NCI-H1436 treated with DMSO at 0.1 percent for 48 hours (cell line): ENCODE measurements around the gene LSP1.

Source experiments
- DNase-seq: peaks from one replicate; lab custom pipeline; 2025; lab: John Stamatoyannopoulos, UW

LSP1 gene

DNA sequence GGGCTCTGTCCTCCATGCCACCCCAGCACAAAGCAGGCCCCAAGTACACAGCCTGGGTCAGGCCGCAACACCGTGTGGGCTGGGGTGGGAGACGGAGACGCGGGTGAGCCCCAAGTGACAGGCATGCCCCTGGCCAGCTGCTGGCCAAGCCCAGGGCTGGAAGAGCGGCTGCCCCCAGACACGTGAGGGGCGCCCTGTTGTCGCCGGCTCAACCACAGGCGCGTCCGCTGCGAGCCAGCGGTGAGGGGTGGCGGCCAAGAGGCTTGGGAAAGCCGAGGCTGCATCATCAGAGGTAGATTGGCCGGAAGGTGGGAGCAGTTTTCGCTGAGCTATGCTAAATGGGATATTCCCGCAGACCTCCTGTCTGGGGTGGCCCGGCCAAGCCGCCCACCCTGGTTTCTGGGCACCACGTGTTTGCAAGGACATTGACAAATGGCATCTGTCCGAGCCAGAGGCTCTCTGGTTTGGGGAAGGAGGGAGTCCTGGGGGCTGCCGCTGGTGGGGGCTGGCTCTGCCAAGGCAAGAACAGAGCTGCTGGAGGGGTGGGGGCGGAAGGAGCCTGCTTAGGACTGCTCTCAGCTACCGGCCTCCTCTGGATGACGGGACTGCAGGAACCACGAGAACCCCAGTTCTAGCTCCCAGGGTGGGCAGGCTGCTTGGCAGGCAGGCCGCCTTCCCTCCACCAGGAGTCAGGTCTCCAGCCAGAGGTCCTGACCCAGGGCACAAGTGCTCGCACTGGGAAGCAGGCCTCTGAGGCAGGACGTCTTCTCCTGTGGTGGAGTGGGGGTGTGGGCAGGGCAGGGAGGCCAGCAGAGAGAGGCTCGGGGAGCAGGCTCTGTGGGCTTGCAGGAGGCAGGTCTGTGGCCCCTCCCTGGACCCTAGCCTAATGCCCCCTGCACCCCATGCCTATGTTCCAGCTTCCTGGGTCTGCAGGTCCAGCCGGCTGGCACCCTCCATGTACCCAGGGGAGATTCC, 38.3 kb downstream of the LSP1 start:
- no peak for DNase-seq

DNA sequence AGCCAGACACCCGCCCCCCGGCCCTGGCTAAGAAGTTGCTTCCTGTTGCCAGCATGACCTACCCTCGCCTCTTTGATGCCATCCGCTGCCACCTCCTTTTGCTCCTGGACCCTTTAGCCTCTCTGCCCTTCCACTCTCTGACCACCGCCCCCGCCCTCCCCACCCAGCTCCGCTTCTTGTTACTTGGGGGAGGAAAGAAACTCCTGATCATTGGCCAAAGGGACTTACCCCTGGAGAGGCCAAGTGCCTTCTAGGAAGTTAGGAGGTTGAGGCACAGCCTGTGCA, 38.9 kb downstream of the LSP1 start, which contains the start of gene PRR33:
Gene PRR33, minus strand, starts transcription at position 65 of the 285 bp plus-strand sequence. CDS start 1,311 bp downstream, outside the sequence.
- DNase-seq, result no peak

DNA sequence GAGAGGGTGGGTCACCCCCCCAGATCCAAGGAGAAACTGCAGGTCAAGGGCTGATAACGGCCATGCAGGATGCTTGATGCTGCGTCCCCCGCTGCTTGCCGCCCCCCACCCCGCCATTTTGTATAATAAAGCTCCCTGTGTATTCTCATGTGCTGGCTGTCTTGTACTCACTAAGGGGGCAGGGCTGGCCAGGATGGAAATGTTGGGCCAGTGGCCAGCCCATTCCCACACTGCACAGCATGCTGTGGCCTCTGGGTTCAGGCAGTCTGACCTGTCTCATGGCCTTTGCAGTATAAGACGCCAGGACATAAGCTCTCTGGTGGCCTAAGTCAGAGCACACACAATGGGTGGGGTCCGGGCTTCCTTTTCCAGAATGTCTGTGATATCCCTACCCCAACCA, 39.2 kb downstream of the LSP1 start:
- DNase-seq, result no peak

DNA sequence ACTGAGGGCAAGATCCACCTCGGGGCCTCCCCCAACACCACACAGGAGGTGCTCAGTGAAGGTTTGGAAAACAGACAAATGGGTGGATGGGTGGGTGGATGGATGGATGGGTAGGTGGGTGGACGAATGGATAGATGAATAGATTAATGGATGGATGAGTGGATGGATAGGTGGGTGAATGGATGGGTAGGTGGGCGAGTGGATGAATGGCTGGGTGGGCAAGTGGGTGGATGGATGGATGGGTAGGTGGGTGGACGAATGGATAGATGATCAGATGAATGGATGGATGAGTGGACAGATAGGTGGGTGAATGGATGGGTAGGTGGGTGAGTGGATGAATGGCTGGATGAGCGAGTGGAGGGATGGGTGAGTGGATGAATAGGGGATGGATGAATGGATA, 39.7 kb downstream of the LSP1 start:
- DNase-seq, result no peak

DNA sequence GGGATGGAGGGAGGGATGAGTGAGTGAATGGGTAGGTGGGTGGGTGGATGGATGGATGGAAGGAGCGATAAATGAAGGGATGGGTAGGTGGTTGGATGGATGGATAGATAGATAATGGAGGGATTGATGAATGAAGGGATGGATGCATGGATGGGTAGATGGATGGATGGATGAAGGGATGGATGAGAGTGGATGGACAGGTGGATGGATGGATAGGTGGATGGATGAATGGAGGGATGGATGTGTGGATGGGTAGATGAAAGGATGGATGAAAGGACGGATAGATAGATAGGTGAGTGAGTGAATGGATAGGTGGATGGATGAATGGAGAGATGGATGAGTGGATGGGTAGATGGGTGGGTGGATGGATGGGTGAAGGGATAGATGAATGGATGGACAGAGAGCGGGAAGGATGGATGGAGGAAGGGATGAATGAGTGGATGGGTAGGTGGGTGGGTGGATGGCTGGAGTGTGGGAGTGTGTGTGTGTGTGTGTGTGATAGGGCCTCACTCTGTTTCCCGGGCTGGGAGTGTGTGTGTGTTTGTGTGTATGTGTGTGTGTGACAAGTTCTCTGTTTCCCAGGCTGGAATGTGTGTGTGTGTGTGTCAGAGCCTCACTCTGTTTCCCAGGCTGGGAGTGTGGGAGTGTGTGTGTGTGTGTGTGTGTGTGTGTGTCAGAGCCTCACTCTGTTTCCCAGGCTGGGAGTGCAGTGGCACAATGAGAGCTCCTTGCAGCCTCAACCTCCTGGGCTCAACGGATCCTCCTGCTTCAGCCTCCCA, 40.9 kb downstream of the LSP1 start:
- DNase-seq, result no peak

DNA sequence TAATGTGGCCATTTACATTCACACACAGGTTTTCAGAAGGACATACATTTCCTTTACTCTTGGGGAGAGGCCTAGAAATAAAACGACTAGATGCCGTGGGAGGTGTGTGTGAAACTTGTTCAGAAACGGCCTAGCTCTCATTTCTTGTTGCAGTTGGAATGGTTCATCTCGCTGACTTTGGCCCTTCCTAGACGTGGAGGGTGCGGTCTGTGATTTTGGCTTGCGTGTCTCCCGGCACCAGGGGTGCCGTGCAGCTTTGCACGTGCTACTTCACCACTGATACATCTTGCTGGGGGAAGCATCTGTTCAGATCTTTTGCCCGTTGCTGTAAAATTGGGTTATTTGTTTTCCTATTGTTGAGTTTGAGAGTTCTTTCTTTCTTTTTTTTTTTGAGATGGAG, 41.9 kb downstream of the LSP1 start:
- no peak for DNase-seq

DNA sequence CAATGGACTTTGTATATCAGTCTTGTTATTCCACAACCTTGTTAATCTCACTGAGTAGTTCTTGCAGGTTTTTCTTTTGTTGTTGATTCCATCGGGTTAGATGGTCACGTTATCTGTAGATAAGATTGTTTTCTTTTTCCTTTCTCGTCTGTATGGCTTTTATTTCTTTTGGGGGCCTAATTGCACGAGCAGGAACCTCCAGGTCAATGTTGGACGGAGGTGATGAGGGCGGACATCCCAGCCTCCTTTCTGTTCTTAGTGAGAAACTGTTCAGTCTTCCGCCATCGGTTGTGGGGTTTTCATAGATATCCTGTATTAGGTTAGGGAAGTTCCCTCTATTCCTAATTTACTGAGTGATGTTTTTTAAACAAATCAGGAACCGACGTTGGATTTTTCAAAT, 43.6 kb downstream of the LSP1 start:
- DNase-seq, result no peak

DNA sequence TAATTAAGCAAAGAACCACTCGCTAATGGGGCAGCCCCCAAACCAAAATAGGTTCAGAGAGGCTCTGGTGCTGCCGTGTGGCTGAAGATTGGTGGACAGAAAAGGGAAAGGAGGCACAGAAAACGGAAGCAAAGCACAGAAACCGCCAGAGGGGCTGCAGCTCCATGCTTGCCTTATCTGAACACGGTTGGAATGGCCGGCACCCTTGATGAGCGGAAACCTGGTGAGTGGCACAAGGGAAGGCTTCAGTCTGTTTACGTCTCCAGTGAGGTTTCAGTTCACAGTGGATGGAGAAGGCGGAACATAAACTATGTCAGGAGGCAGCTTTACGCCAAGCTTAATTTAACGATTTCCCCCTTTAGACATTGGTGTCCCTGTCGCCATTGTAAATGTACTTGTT, 44.0 kb downstream of the LSP1 start:
- no peak for DNase-seq

DNA sequence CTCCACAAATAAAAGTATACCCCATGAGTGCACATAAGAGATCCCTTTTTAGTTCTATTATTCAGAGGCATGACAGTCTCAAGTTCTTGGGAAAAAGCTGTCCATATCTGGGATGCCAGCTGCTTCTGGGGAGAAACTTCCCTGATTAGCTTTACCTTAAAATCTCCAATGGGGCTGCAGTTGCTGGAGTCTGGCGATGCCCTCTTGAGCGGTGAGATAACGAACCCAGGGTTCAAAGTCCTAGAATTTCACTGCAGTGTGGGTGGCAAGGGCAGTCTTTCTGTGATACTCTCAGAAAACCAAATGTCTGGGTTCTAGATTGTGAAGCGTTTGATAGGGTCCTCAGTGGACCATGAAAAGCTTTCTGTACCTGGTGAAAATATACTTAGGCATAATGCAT, 46.2 kb downstream of the LSP1 start:
- no peak for DNase-seq

DNA sequence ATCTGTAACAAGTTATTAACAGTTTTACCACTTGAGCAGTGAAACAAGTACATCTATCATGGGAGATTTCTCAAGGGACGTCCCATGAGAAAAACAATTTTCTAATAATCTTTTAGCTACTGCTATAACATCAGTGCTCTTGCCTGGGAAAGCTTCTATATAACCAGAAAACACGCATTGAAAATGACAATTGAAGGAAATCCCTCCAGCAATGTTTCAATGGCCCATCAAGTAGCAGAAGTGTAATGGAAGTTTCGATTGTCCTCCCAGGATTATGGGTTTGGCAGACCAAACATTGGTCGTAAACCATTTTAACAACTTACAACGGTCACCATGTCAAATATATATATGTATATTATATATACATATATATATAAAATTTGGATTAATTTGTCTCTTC, 46.8 kb downstream of the LSP1 start:
- no peak for DNase-seq

DNA sequence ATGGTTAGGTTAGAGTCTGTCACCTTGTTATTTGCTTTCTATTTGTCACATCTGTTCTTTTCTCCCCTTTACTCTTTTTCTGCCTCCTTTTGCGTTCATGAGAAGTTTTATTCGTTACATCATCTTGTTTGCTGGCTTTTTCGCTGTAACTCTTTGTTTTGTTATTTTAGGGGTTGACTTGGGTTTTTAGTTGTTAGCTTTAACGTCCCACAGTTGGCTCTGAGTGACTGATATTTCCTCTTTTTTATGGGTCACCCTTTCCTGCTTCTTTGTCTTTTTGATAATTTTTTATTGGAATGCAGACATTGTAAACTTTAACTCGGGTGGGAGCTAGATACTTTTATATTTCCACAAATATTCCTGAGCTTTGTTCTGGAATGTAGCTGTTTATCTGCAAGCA, 53.3 kb downstream of the LSP1 start:
- no peak for DNase-seq

DNA sequence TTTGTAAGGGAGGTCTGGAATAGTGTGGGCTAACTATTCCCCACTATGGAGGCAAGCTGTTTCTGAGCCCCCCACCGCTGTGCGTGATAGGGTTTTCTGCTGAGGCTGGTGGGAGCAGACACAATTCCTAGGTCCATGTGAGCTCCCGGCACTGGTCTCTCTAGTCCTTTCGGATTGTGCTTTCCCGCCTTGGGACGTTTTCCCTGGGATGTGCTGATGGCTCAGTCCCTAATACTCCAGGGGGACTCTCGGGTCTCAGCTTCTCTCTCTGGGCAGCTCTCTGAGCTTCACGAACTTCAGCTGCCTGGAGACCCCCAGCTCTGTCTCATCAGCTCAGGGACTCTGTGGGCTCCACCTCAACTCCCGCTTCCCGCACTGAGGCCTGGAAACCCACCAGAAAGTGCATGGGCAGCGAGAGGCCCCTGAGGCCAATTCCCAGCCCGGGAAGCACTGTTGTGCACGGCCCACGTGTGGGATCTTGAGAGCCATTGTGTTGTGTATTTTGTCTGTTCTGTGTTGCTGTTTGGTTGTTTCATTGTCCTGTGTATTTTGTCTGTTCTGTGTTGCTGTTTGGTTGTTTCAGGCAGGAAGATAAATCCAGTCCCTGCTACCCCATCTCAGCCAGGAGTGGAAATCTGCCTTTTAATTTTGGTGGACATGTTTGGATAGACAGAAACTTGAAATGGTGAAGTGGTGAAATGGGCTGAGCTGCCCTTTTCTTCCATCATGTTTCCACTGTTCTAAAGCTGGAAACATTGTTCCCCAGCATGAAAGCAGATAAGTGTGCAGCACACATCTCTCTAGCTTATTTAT, 53.9 kb downstream of the LSP1 start:
- no peak for DNase-seq

DNA sequence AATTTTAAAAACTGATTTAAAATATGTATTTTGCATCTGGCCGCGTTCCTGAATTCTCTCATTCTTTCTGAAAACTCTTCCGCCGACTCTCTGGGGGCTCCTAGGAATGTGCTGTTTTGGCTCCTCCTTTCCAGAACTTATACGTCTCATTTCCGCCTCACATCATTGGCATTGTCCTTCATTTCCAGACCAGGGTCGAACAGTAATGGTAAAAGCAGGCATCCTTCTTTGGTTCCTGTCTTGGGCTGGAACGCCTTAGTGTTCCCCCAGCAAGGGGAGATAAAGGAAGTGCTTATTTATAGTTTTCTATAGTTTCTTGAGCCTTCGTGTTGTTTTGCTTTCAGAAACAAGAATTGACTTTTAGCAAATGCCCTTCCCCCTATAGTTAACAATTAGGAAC, 55.7 kb downstream of the LSP1 start:
- no peak for DNase-seq

DNA sequence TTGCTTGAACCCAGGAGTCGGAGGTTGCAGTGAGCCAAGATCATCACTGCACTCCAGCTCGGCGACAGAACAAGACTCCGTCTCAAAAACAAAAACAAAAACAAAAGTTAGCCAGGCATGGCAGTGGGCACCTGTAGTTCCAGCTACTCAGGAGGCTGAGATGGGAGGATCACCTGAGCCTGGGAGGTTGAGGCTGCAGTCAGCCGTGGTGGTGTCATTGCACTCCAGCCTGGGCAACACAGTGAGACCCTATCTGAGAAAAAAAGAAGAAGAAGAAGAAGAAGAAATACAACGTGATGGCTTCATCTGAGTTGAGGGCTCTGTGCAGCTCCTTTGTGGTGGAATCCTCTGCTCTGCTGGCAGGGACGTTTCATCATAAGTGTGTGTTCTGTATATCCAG, 56.6 kb downstream of the LSP1 start:
- no peak for DNase-seq

DNA sequence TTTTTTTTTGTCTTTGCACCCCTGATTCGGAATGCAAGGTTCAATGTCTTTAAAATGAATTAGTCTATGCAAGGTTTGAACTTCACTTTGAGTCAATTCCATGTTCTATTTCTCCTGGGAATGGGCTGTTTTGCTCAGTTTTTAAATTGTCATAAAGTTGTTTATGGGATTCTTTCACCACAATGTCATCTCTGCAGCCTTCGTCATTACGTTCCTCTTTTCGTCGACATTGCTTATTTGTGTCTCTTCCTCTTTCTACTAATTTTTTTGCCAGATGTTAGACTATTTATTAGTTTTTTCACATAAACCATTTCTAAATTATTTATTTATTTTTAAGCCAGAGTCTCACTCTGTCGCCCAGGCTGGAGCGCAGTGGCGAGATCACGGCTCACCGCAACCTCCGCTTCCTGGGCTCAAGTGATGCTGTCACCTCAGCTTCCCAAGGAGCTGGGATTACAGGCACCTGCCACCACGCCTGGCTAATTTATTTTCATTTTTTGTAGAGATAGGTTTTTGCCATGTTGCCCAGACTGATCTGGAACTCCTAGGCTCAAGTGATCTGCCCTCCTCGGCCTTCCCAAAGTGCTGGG, 59.5 kb downstream of the LSP1 start:
- no peak for DNase-seq

DNA sequence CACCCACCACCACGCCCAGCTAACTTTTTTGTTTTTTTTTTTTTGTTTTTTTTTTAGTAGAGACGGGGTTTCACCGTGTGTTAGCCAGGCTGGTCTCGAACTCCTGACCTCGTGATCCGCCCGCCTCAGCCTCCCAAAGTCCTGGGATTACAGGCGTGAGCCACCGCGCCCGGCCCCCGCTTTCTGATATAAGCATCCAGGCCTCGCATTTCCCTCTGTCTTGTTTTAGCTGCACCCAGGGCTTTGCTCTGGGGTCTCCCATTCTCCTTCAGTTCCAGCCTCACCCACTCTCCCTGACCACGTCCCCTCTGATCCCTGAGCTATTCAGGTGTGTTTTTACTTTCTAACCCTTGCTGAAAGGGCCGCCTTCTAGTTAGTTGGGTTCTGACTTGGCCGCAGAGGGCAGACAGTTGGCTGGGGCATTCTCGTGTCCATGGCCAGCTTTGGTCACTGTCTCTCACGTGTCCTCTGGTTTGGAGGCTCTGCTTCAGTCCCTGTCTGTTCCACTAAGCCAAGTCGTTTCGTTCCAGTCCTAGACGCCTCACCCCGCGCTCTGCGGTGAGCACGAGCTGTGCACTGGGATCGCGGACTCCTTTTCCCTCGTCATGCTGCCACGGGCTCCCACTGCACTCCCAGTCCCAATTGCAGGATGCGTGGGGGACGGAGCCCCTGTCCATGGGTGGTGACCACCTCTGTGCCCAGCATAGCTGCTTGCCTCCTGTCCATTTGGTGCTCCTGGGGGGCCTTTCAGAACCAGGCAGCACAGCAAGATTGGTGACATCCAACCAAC, 60.6 kb downstream of the LSP1 start:
- no peak for DNase-seq

DNA sequence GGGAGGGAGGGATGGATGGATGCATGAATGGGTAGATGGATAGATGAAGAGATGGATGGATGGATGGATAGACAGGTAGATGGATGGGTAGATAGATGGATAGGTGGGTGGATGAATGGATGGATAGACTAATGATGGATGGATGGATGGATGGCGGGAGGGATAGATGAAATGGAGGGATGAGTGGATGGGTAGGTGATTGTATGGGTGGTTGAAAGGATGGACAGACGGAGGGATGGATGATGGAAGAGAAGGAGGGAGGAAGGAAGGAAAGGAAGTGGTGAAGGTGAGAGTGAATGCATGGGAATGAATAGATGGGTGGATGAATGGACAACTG, 62.9 kb downstream of the LSP1 start:
- DNase-seq, result no peak

DNA sequence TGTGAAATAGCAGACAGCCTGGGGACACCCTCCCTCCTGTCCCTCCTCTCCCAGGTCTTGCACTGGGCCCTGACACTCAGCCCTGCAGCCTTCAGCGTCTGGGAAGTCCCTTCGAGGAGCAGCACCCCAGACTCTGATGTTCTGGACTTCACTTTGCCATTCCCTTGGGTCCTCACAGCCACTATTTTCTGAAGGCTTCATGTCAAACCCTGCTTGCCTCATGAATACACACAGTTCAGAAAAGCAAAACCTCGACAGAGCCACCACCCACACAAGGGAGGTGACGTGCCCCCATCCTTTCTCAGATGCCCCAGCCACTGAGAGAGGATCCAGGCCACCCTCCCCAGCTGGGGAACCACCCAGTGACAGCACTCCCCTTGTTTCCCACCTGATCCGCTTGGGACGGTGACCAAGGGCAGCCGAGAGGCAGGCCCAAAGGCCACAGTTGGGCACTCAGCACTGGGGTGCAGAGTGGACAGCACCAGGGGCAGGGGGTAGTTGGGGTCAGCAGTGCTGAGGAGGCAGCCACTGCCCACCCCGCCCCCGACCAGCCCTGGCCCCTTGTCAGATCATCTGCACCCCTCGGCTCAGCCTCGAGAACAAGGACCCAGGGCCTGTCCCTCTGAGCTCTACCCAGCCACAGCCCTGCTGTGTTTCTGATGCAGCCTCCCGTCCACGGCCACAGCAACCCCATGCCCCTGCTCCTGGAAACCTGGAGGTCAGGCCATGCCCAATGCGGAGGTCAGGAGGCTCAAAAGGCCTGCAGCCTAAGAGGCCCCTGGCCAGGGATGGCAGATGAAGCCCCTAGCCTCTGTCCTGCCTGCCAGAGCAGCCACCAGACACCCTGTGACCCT, 63.5 kb downstream of the LSP1 start:
- no peak for DNase-seq

DNA sequence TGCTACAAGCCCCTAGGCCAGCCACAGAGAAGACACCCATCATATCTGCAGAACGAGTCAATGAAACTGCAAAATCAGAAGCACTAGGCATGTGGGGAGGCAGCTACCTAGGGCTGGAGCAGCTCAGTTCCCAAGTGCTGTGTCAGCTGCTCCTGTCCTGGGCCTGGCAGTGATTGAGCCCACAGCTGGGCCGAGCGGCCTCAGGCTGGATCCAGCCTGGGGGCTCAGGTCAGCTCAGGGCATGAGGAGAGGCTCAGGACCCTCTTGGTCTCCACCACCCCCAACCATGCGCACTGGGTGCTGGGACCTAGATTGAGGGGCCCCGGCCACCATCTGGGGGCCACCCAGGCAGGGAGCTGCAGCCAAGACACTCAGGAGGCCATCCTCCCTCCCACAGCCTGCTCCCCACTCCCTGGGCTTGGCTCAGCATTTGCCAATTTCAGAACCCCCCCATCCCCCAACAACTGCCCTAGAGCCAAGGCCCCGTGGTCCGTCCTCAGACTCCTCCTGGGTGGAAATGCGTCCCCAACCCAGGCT, 64.2 kb downstream of the LSP1 start:
- no peak for DNase-seq
